Measurements from ENCODE around the gene TNNI2. TPM values are rescaled to one million over a fixed set of nuclear protein-coding genes. Genes with fewer than 3 reads are reported as not detected.

The TNNI2 gene
- total and polyA plus RNA-seq, 2 experiments from 2014 or later: 0.73 to 5.5 TPM

DNA sequence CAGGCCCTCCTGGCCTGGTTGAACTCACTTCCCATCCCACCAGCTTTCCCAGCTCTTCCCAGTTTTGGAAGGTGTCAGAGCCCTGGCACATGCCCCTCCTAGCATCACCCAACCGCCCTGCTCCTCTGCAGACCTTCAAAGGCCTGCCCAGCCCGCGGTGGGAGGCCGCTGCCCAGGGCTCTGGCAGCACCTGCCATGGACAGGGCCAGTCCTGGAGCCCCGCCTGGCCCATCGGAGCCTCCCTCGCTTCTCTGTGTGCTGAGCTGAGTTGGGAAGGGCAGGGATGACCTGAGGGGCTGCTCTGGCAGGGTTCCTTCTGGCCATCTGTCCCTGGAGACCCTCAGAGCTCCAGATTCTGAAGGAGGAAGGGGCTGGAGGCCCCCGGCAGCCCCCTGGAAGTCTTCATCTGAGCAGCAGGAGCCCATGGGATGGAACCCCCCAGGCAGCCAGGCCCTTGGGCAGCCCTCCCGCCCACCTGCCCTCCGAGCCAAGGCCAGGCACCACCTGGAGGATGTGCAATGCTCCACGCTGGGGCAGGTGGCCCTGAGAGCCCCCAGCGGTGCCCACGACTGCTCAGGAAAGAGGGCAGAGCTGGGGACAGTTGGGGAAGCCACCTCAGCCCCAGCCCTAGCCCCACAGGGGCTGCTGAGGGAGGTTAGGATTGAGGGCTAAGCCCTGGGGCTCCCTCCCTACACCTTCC lies 17.7 kb downstream of the TNNI2 start:
- H3K36me3 ChIP-seq (replicated peaks; ENCODE audit: insufficient read depth, low read depth): no peaks in the 10 kb centered on the region
- no peak overlapping the region for H3K27ac ChIP-seq
- WGBS (ENCODE audit: low lambda C conversion rate, missing lambda C conversion rate): 95% methylated on average over 13 of the region's 13 CpGs

DNA sequence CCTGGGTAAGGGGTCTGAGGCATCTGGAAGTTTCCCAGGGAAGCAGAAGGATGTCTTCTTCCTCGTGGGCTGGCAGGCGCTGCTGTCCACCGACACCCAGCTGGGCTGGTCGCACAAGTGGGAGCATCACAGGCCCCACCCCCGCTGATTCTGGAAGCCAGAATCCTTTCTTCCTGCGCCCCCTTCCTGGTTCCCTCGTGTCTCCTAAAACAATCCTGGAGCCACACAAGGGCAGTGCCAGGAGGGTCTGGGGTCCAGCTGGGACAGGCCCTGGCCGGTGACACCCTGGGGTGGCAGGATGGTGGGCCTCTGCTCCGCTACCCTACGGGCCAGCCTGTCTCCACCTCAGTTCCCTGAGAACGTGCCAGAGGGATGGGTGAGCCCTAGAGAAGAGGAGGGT lies 18.3 kb downstream of the TNNI2 start:
- Histone ChIP-seq H3K79me2 (no peaks in the 10 kb centered on the region), H3K9me3 (ENCODE audit: low read depth) (no peaks in the 10 kb centered on the region), H3K4me1 (ENCODE audit: insufficient read depth) (no peaks in the 10 kb centered on the region), H3K27me3 (no peaks in the 10 kb centered on the region), H3K4me3 (no peak overlapping the region), H3K4me2 (no peak overlapping the region), H3K9me2 (replicated peaks; ENCODE audit: insufficient read depth) (no peaks in the 10 kb centered on the region), H4K20me1 (ENCODE audit: insufficient read depth, poor library complexity, severe bottlenecking) (no peaks in the 10 kb centered on the region), H3K27ac (no peak overlapping the region), H2AFZ (no peak overlapping the region), H3K36me3 (replicated peaks; ENCODE audit: insufficient read depth, low read depth) (no peaks in the 10 kb centered on the region)
- TF ChIP-seq EZH2 (IDR thresholded peaks at IDR 0.05; ENCODE audit: borderline replicate concordance): no peak
- TF ChIP-seq, protein P1, sequence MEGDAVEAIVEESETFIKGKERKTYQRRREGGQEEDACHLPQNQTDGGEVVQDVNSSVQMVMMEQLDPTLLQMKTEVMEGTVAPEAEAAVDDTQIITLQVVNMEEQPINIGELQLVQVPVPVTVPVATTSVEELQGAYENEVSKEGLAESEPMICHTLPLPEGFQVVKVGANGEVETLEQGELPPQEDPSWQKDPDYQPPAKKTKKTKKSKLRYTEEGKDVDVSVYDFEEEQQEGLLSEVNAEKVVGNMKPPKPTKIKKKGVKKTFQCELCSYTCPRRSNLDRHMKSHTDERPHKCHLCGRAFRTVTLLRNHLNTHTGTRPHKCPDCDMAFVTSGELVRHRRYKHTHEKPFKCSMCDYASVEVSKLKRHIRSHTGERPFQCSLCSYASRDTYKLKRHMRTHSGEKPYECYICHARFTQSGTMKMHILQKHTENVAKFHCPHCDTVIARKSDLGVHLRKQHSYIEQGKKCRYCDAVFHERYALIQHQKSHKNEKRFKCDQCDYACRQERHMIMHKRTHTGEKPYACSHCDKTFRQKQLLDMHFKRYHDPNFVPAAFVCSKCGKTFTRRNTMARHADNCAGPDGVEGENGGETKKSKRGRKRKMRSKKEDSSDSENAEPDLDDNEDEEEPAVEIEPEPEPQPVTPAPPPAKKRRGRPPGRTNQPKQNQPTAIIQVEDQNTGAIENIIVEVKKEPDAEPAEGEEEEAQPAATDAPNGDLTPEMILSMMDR (IDR thresholded peaks at IDR 0.05; ENCODE audit: poor library complexity): no peak
- TF ChIP-seq EZH2phosphoT487 (IDR thresholded peaks at IDR 0.05; ENCODE audit: low read depth, severe bottlenecking, unreplicated experiment): no peak
- DNase-seq (ENCODE audit: low spot score): no peak
- WGBS (ENCODE audit: low lambda C conversion rate, missing lambda C conversion rate): 87% methylated on average over 11 of the region's 11 CpGs

More for the DNA sequence above, 17.7 kb downstream of the TNNI2 start:
- no peak for DNase-seq (ENCODE audit: low spot score)
- no peaks in the 10 kb centered on the region for H3K4me1 ChIP-seq (ENCODE audit: insufficient read depth)
- H3K9me3 ChIP-seq (ENCODE audit: low read depth): no peaks in the 10 kb centered on the region
- no peaks in the 10 kb centered on the region for H3K27me3 ChIP-seq
- H3K9me2 ChIP-seq (replicated peaks; ENCODE audit: insufficient read depth): no peaks in the 10 kb centered on the region
- H2AFZ ChIP-seq: no peak overlapping the region
- no peaks in the 10 kb centered on the region for H4K20me1 ChIP-seq (ENCODE audit: insufficient read depth, poor library complexity, severe bottlenecking)
- no peak overlapping the region for H3K4me3 ChIP-seq
- H3K4me2 ChIP-seq: no peak overlapping the region
- no peak for TF ChIP-seq EZH2 (IDR thresholded peaks at IDR 0.05; ENCODE audit: borderline replicate concordance)
- no peaks in the 10 kb centered on the region for H3K79me2 ChIP-seq

DNA sequence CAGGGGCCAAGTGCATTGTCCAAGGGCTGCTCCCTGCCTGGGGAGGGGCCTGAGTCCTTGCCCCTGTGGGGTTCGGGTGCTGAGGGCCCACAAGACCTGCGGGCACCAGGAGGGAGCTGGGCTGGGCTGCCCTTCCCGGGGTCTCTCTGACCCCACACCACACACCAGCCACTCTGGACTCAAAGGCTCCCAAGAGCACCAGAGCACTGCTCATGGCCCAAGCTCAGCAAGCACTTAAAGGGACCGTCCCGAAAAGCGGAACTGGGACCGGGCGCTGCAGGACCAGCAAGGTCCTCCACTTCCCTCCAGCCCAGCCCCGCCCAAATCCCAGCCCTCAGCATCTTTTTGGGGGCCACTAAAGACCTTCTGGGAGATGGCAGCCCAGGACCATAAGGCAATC lies 19.4 kb downstream of the TNNI2 start:
- 95% methylated on average over 9 of the region's 9 CpGs for WGBS (ENCODE audit: low lambda C conversion rate, missing lambda C conversion rate)

DNA sequence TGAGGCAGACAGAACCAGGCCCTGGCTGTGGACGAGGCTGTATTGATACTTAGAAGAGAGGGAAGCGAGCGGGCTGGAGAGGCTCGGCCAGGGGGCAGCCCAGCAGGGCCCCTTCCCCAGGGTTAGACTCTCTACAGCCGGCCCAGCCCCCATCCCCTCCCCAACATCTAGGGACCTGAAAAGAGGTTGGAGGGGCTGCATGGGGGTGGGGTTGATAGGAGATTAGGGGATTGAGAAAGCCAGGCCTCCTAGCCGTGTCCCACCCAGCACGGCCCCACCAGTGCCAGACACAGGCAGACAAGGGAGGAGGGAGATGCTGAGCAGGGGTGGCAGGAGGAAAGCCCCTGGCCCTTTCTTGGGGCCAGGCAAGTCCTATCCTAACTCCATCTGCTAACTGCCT lies 19.8 kb downstream of the TNNI2 start:
- no peak overlapping the region for H2AFZ ChIP-seq
- no peaks in the 10 kb centered on the region for H3K36me3 ChIP-seq (replicated peaks; ENCODE audit: insufficient read depth, low read depth)
- no peak overlapping the region for H3K4me2 ChIP-seq
- H3K27ac ChIP-seq: no peak overlapping the region
- H3K27me3 ChIP-seq: no peaks in the 10 kb centered on the region
- H3K79me2 ChIP-seq: no peaks in the 10 kb centered on the region
- peaks cover 3% of the 10 kb centered on the region for H3K4me1 ChIP-seq (ENCODE audit: insufficient read depth)
- TF ChIP-seq EZH2phosphoT487 (IDR thresholded peaks at IDR 0.05; ENCODE audit: low read depth, severe bottlenecking, unreplicated experiment): no peak
- no peak for TF ChIP-seq EZH2 (IDR thresholded peaks at IDR 0.05; ENCODE audit: borderline replicate concordance)
- H3K9me3 ChIP-seq (ENCODE audit: low read depth): no peaks in the 10 kb centered on the region
- no peak for DNase-seq (ENCODE audit: low spot score)
- no peak overlapping the region for H3K4me3 ChIP-seq
- no peaks in the 10 kb centered on the region for H4K20me1 ChIP-seq (ENCODE audit: insufficient read depth, poor library complexity, severe bottlenecking)
- WGBS (ENCODE audit: low lambda C conversion rate, missing lambda C conversion rate): 88% methylated on average over 7 of the region's 7 CpGs
- no peaks in the 10 kb centered on the region for H3K9me2 ChIP-seq (replicated peaks; ENCODE audit: insufficient read depth)

More for the DNA sequence above, 19.4 kb downstream of the TNNI2 start:
- Histone ChIP-seq H3K79me2 (no peaks in the 10 kb centered on the region), H3K4me2 (no peak overlapping the region), H3K9me2 (replicated peaks; ENCODE audit: insufficient read depth) (no peaks in the 10 kb centered on the region), H3K9me3 (ENCODE audit: low read depth) (no peaks in the 10 kb centered on the region), H3K4me1 (ENCODE audit: insufficient read depth) (no peaks in the 10 kb centered on the region), H3K27me3 (no peaks in the 10 kb centered on the region), H4K20me1 (ENCODE audit: insufficient read depth, poor library complexity, severe bottlenecking) (no peaks in the 10 kb centered on the region), H2AFZ (no peak overlapping the region), H3K36me3 (replicated peaks; ENCODE audit: insufficient read depth, low read depth) (no peaks in the 10 kb centered on the region), H3K4me3 (no peak overlapping the region), H3K27ac (no peak overlapping the region)
- TF ChIP-seq, protein P1 (IDR thresholded peaks at IDR 0.05; ENCODE audit: poor library complexity): no peak
- no peak for TF ChIP-seq EZH2phosphoT487 (IDR thresholded peaks at IDR 0.05; ENCODE audit: low read depth, severe bottlenecking, unreplicated experiment)
- no peak for TF ChIP-seq EZH2 (IDR thresholded peaks at IDR 0.05; ENCODE audit: borderline replicate concordance)
- no peak for DNase-seq (ENCODE audit: low spot score)

Measured in hepatocyte (in vitro differentiated cells).